HG03066 (cell line): ENCODE results near the gene AKT1S1.
"Not testable (repeated sequence)": the region's sequence is repeated elsewhere in the genome, so short reads cannot be mapped to it uniquely, and the experiment has no call there.

Source experiments
- ATAC-seq: cut with Tn5 transposase; IDR thresholded peaks from one replicate; pipeline ENCODE4 v1.9.1; 2021; ENCODE audit warnings: low read depth; ENCODE audit not compliant: unreplicated experiment

AKT1S1 gene

DNA sequence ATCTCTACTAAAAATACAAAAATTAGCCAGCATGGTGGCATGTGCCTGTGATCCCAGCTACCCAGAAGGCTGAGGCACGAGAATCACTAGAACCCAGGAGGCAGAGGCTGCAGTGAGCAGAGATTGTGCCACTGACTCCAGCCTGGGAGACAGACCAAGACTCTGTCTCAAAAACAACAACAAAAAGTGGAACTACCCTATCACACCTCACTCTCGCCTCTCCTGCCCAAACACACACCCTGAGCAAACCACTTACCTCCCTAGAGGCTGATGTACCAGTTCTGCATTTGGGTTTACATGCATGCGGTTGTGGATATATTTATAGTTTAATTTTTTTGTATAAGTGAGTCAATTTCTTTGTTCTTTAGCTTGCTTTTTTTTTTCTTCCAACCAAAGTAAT lies 33.9 kb downstream of the AKT1S1 start:
- no peak for ATAC-seq

DNA sequence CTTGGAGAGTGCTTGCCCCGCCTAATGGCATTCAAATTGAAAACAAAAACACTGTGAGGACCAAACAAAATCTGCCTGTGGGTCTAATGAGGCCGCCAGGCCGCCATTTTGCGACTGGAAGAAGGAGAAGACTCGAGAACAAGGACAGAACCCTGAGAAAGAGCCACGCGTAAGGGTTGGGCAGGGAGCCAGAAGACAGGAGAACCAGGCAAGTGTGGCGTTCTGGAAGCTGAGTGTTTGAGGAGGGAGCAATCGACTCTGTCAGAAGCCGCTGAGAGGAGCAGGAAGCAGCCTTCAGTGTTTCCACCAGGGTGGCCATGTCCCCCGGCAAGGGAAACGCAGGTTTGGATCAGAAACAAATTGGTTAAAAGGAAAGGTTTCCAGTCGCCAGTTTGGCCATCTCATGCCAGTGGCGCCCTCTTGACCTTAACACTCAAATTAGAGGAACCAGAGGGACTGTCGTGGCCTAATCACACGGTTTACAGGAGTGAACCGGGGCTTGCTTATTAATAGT lies 36.4 kb downstream of the AKT1S1 start:
- no peak for ATAC-seq

DNA sequence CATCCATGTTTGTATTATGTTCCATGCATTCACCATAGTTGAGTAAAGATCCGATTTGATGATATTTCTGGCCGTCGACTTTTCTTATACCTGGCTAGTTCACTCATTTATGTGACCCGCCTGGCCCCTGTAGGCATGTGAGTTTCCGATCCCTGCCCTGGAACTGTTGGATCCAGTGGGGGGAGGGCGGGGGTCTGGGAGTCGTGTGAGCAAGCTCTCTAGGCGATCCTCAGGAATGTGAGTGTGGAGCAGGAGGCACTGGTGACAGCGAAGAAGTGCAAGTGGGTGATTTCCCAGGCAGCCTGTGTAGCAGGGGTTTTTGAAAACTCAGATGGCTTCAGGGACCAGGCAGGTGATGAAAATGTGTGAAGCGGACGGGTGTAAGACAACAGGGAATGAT lies 36.8 kb downstream of the AKT1S1 start:
- ATAC-seq, result no peak

DNA sequence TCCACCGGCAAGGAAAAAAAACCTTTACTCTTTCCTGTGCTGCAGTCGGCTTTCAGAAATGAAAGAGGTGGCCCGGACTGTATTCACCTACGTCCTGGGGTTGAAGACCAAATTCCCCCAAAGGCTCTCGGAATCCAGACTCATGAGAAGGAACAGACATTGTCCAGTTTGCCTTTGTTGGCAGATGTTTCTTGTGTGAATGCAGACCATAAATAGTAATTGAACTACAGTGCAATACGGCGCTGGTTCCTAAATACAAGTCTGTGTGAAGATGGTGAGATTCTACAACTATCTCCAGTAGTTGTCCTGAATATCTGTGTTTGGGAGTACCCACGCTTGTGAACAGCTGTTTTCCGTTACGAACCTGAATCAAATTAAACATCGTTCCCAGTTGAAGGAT lies 37.4 kb downstream of the AKT1S1 start:
- no peak for ATAC-seq

DNA sequence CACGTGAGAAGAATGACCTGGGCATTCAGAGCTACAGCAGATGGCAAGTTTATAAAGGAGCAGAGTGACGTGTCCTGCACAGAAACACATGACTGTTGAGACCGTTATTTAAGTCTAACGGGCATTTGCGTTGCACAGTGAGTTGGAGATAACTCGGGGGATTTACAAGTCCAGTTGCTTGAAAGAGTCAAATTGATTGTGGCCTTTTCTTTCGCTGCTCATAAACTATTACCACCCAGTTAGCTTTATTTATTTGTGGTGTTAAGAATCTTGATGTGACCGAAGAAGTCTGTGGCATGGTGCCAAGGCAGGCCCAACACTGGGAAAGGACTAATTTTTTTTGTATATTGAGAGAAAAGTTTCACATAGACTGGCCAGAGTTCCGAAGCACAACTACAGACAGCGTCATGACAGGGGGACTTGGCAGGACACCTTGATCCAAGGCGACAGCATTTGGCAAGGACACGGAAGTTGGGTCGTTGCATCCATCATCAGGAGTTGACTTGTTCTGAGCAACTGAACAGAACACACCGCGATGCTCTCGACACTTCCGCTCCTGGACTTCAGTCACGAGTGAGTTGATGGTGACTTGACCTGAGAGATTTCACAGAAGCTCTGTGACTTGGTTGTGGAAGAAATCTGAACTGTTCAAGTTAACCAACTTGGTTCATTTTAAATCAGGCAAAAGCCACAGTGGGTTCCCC lies 38.1 kb downstream of the AKT1S1 start:
- ATAC-seq, result no peak

DNA sequence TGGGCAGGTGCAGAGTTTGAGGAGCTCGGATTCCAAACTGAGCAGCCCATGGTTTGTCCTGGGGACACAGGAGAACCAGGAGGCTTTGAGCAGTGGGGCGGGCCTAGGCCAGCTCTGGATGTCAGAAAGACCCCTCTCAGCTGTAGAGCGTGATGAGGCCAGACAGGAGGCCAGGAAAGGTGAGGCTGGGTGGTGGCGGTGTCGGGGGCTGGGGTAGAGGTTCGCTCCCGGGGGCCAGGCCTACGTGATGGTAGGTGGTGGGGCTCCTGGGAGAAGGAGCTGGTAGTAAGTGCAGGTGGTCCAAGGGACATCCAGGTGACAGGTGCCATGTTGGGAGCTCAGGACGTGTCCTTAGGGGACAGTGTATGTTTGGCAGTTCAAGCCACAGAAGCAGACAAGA lies 39.7 kb downstream of the AKT1S1 start:
- ATAC-seq, result no peak

DNA sequence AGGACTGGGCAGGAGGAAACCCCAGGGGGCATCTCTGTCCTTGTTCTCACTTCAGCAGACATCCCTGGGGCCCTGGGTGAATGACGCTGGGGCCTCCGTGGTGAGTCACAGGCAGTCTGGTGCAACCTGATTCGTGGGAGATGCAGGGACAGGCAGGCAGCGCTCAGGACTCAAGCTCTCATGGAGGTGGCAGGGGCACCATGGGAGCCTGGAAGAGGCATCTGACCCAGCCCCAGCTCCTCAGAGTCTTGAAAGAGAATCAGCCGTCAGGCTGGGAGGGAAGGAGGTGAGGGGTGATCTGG lies 40.2 kb downstream of the AKT1S1 start:
- no peak for ATAC-seq

DNA sequence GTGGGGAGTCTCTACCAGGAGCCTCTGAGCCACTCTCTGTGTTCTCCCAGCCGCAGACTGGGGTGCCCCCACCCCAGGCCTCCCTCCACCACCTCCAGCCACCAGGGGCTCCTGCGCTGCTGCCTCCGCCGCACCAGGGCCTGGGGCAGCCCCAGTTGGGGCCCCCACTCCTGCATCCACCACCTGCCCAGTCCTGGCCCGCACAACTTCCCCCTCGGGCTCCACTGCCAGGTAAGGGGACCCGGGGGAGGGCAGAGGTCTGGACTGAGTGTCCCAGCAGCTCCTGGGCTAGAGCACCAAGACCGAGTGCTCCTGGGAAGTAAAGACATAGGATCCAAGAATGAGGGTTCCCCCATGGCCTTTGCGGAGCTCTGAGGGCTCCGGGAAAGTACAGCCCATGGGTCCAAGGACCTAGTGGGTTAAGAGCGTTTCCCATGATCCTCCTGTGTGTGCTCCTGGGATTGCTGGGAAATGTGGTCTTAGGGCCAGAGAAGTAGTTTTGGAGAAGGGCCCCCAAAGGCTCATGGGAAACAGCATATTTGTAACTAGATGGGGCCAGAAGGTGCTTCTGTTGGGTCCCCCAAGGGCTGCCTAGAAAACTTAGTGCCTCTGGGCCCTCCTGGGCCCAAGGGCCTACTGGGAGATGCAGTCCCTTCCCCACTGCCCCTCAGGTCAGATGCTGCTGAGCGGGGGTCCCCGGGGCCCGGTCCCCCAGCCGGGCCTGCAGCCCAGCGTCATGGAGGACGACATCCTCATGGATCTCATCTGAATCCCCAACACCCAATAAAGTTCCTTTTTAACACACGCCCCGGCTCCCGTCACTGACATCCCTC lies 40.8 kb downstream of the AKT1S1 start:
- ATAC-seq, result no peak

DNA sequence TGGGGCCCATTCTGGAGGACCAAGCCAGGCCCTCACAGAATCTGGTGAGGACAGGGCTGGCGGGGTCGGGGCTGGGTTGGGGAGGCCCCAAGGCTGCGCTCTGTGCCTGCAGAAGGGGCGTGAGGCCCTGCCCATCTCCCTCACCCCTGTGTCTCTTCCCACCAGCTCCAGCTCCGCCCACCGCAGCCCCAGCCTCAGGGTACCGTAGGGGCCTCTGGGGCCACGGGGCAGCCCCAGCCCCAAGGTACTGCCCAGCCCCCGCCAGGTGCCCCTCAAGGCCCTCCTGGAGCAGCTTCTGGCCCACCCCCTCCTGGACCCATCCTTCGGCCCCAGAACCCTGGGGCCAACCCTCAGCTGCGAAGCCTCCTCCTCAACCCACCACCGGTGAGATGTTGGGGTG lies 41.6 kb downstream of the AKT1S1 start:
- no peak for ATAC-seq

DNA sequence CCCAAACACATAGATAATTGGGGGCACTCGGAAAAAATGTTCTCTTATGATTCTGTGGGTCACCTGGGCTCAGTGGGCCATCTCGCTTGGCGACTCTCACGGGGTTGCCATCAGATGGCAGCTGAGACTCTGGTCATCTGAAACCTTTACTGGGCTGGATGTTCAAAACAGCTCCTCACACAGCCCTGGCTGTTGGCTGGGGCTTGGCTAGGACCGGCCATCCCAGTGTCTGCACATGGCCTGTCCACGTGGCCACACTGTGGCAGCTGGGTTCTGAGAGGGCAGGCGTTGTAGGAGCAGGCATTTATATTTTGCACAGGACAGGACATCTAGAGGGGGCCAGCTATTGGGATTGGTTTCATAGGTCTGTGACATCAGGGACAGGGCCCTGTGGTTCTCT lies 43.6 kb downstream of the AKT1S1 start:
- no peak for ATAC-seq

DNA sequence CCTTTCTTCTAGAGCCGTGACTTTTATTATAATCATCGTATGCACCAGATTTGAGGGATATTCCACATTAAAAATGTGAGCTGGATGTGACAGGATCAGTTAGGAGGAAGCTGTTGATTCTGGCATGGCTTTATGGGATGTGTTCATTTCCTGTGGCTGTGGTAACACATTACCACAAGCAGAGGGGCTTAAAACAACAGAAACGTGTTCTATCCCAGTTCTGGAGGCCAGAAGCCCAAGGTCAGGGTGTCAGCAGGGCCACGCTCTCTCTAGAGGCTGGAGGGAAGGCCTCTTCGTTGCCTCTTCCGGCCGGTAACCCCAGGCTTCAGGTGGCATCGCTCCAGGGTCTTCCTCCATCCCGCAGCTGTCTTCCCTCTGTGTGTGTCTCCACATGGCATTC lies 44.6 kb downstream of the AKT1S1 start:
- ATAC-seq, result no peak

DNA sequence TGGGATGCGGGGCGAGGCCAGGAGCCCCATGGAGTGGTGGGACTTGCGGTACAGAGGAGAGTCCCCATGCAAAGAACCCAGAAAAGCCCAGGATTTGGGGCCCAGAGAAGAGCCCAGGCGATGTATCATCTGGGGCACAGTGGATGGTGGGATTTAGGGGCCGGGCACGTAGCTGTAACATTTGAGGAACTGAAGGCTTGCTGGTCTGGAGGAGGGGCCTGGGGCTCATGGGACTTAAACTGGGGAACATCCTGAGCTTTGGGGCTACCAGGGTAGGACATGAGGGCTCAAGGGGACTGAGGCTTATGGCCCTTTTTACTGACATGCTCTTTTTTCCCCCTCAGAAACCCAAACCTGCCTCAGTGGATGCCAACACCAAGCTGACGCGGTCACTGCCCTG lies 45.6 kb downstream of the AKT1S1 start:
- ATAC-seq, result no peak

DNA sequence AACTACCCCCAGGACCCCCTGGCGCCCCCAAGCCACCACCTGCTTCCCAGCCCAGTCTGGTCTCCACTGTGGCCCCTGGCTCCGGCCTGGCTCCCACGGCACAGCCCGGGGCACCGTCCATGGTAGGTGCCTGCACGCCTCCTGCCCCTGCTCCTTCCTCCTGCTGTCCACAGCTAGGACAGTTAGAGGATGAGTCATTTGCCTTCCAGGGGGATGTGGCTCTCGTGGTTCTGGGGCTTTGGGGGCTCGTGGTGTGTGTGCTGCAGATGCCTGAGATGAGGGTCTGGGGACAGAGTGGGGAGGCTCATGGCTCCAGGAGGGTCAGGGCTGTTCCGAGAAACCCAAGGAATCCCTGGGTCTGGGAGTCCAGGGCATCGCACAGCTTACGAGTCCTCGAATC lies 46.4 kb downstream of the AKT1S1 start:
- no peak for ATAC-seq

DNA sequence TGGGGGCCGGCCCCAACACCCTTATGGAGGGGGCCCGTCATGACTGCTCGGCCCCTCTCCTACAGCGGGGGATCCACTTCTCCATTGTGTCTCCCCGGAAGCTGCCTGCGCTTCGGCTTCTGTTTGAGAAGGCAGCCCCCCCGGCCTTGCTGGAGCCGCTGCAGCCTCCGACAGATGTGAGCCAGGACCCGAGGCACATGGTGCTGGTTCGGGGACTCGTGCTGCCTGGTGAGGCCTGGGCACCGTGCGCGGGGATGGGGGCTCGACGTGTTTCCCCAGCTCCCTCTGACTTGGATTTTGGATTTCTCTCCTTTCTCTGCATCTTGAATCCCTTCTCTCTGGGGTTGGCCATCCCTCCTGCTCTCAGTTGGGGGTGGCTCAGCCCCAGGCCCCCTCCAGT lies 47.4 kb downstream of the AKT1S1 start:
- ATAC-seq, result no peak

DNA sequence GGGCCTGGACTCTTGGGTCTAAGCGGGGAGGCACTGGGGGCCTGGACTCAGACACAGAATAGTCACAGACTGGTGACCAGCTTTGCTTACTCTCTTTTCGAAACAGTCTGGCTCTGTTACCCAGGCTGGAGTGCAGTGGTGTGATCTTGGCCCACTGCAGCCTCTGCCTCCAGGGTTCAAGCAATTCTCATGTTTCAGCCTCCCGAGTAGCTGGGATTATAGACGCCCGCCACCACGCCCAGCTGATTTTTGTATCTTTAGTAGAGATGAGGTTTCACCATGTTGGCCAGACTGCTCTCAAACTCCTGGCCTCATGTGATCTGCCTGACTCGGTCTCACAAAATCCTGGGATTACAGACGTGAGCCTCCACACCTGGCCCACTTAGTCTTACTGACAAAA lies 48.0 kb downstream of the AKT1S1 start:
- no peak for ATAC-seq

DNA sequence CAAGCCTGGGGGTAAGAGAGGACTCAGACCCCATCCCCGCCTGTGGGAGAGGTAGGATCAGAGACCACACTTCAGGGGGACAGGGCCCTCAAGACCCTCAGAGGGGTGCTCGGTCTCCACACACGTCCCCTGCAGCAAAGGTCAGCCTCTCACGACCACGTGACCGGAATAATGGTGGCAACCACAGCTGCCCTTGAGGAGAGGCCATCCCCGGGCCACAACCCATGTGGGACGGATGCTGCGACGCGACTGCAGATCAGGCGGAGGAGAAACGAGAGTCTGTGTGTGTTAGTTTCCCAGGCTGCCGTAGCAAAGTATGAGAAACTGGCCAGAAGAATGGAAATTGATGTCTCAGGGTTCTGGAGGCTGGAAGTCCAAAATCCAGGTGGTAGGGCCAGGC lies 50.1 kb downstream of the AKT1S1 start:
- ATAC-seq, result no peak

DNA sequence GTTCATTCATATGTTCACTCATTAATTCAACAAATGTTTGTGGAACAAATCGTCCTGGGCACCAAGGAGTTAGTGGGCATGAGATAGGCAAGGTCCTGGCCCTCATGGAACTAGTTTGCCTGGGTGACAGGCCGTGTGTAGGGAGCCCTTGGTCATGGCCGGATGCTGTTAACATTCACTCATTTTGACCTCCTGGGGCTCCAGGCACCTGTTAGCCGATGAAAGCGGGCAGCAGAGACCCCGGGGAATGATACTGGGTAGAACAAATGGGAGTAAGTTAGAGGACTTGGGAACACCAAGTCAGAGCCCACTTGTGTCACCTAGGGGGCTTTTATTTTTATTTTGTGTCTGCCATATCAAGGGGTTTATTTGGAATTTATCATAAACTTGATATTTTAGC lies 52.5 kb downstream of the AKT1S1 start:
- no peak for ATAC-seq

DNA sequence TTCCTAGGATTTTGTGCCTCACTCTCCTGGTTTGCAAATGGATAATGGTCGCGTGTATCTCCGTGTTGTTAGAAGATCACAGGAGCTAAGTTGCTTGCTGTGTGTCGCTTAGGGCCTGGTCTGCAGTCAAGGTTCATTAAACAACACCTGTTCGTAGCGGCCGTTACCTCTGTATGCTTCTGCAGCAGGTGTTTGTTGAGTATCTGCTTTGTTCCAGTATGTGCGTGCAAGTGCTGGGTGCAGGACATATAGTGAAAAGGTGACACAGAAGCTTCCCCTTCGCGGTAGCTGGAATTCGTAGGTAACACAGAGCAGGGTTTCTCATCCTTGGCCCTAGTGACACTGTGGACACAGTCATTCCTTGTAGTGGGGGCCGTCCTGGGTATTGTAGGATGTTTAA lies 53.7 kb downstream of the AKT1S1 start:
- no peak for ATAC-seq

DNA sequence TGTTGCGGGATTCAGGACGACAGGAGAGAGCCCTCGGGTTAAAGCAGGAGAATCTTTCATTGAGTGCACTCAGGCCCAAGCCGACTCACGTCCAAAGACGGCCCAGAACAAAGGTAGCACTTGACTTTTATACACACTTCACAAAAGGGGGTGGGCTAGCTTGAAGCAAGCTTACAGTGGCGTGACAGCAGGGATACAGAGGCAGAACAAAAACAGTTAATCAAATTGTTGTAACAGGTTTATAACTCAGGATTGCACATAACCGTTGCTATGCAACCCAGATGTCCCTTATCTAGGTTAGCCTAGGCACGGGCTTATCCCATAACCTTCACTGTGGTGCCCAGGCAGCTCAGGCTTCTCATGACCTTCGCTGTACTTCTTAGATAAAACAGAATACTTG lies 57.0 kb downstream of the AKT1S1 start:
- no peak for ATAC-seq

DNA sequence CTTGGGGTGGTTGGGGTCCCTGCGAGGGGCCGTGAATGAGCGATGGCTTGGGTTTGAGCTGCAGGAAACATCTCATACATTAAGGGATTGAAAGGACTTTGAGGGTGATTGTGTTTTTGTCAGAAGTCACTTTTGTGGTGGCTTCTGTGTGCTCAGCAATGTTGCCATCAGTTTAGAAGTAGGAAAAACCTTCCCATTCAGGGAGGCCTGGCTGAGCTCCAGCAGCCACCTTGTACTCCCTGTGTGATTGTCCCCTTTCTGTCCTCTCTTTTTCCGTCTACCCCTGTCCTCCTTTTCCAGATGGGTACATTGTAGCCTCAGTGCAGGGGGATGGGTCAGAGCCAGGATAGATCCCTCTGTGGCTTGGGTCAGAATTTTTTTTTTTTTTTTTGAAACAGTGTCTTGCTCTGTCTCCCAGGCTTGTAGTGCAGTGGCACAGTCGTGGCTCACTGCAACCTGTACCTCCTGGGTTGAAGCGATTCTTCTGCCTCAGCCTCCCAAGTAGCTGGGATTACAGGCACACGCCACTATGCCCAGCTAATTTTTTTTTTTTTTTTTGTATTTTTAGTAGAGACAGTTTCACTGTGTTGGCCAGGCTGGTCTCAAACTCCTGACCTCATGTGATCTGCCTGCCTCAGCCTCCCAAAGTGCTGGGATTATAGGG lies 57.6 kb downstream of the AKT1S1 start:
- not testable (repeated sequence) for ATAC-seq
